ENCODE data around the gene NFATC1. TPM values are rescaled to one million over a fixed set of nuclear protein-coding genes. Genes with fewer than 3 reads are reported as not detected.

Gene NFATC1
- polyA plus RNA-seq, 1 donor from 2014 or later: 0.37 TPM

DNA sequence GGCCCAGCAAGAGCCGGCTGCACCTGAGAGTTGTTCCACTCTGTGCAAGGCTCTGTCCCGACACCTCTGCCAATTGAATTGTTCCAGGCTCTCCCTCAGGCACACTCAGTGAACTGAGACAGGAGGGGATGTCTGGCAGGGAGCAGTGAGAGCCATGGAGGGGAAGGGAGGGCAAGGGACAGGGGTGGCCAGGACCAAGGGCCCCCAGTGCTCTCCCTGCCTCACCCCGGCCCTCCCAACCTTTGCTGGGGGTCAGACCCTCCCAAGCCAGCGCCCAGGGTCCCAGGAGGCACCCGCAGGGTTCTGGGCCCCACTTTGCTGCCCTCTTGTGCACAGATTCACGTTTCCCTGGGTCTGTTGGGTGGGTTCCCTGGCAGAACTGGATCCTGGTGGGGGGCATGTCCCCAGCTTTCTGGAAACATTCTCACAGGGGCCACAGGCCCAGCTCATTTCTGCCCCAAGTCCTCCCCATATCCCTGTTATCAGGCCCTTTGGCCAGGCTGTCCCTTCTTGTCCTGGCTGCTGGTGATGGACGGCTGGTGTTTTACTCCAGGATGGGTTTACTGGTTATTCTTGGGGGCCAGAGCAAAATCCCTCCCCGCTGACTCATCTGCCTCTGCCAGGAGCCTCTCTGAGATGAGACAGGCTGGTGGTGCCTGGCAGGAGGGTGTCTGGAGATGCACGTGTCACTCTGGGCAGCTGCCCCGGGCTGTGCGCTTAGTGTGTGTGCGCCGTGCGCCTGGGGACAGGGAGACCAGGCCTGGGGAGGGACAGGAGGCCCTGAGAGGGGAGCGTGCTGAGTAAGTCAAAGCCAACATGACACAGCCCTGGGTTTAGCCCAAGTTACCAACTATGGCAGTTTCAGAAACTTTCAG is 147.4 kb downstream of the NFATC1 start:
- H3K36me3 ChIP-seq (ENCODE audit: insufficient read depth, low read length): no peaks in the 10 kb centered on the region
- TF ChIP-seq MXI1 (conservative IDR thresholded peaks at IDR 0.05; ENCODE audit: poor library complexity, severe bottlenecking) (no peak), EP300 (conservative IDR thresholded peaks at IDR 0.05; ENCODE audit: poor library complexity, severe bottlenecking) (no peak), RAD21 (conservative IDR thresholded peaks at IDR 0.05) (no peak), CTCF (IDR thresholded peaks at IDR 0.05; ENCODE audit: poor library complexity, severe bottlenecking) (no peak), EZH2 (IDR thresholded peaks at IDR 0.05; ENCODE audit: borderline replicate concordance, insufficient read depth, low read length, poor library complexity, severe bottlenecking) (no peak), REST (IDR thresholded peaks at IDR 0.05; ENCODE audit: borderline replicate concordance) (no peak), TAF1 (IDR thresholded peaks at IDR 0.05; ENCODE audit: low read depth) (no peak), SMC3 (conservative IDR thresholded peaks at IDR 0.05; ENCODE audit: poor library complexity) (no peak), POLR2AphosphoS5 (IDR thresholded peaks at IDR 0.05) (no peak)
- H3K4me3 ChIP-seq (ENCODE audit: low read length): no peak overlapping the region
- H3F3A ChIP-seq (ENCODE audit: insufficient read depth, low read length, poor library complexity, severe bottlenecking): no peaks in the 10 kb centered on the region
- H3K79me2 ChIP-seq (replicated peaks; ENCODE audit: insufficient read depth, low read length): no peaks in the 10 kb centered on the region
- no peak overlapping the region for H3K9ac ChIP-seq (ENCODE audit: low read length)
- no peaks in the 10 kb centered on the region for H3K27me3 ChIP-seq (ENCODE audit: insufficient read depth, low read depth, low read length)
- no peaks in the 10 kb centered on the region for H3K9me3 ChIP-seq (ENCODE audit: low read length)
- no peak overlapping the region for H3K27ac ChIP-seq (ENCODE audit: low read length)
- H4K20me1 ChIP-seq (ENCODE audit: insufficient read depth): no peaks in the 10 kb centered on the region
- H3K9me2 ChIP-seq (ENCODE audit: insufficient read depth, low read length): no peaks in the 10 kb centered on the region
- H3K4me2 ChIP-seq (ENCODE audit: low read length): no peak overlapping the region
- H2AFZ ChIP-seq (ENCODE audit: low read depth, low read length): no peak overlapping the region

- TF ChIP-seq REST (IDR thresholded peaks at IDR 0.05; ENCODE audit: borderline replicate concordance) (no peak), CTCF (IDR thresholded peaks at IDR 0.05; ENCODE audit: poor library complexity, severe bottlenecking) (no peak), POLR2AphosphoS5 (IDR thresholded peaks at IDR 0.05) (no peak), TAF1 (IDR thresholded peaks at IDR 0.05; ENCODE audit: low read depth) (no peak), SMC3 (conservative IDR thresholded peaks at IDR 0.05; ENCODE audit: poor library complexity) (no peak), MXI1 (conservative IDR thresholded peaks at IDR 0.05; ENCODE audit: poor library complexity, severe bottlenecking) (no peak), EP300 (conservative IDR thresholded peaks at IDR 0.05; ENCODE audit: poor library complexity, severe bottlenecking) (no peak), EZH2 (IDR thresholded peaks at IDR 0.05; ENCODE audit: borderline replicate concordance, insufficient read depth, low read length, poor library complexity, severe bottlenecking) (no peak), RAD21 (conservative IDR thresholded peaks at IDR 0.05) (no peak)
- H4K20me1 ChIP-seq (ENCODE audit: insufficient read depth): no peaks in the 10 kb centered on the region
- H3K79me2 ChIP-seq (replicated peaks; ENCODE audit: insufficient read depth, low read length): no peaks in the 10 kb centered on the region
- H3K27me3 ChIP-seq (ENCODE audit: insufficient read depth, low read depth, low read length): no peaks in the 10 kb centered on the region
- H3F3A ChIP-seq (ENCODE audit: insufficient read depth, low read length, poor library complexity, severe bottlenecking): no peaks in the 10 kb centered on the region
- no peak overlapping the region for H3K4me3 ChIP-seq (ENCODE audit: low read length)
- H3K27ac ChIP-seq (ENCODE audit: low read length): no peak overlapping the region
- H3K9me3 ChIP-seq (ENCODE audit: low read length): no peaks in the 10 kb centered on the region
- no peak overlapping the region for H3K4me2 ChIP-seq (ENCODE audit: low read length)
- no peaks in the 10 kb centered on the region for H3K36me3 ChIP-seq (ENCODE audit: insufficient read depth, low read length)
- no peak overlapping the region for H2AFZ ChIP-seq (ENCODE audit: low read depth, low read length)
- H3K9ac ChIP-seq (ENCODE audit: low read length): no peak overlapping the region
- H3K9me2 ChIP-seq (ENCODE audit: insufficient read depth, low read length): no peaks in the 10 kb centered on the region
Observed at GRCh38 chr18:79543861-79544385, 148.2 kb downstream of the NFATC1 start.
